C4-2B (cell line): ENCODE data around the gene TRAPPC12.

Source experiments
- CTCF ChIP-seq: fragments of 450-650 bp; conservative IDR thresholded peaks from 2 replicates; pipeline ENCODE4 v1.5.1; 2017; ENCODE audit warnings: mild to moderate bottlenecking
- ZFX ChIP-seq: fragments of 450-650 bp; IDR thresholded peaks from 2 replicates; pipeline ENCODE4 v1.6.1; 2017

GRCh38 chr2:3390041-3390440, 10.5 kb downstream of the TRAPPC12 start:
- TF ChIP-seq CTCF (no peak), ZFX (no peak)
